ENCODE results near the gene PTPN12. TPM values are rescaled to one million over a fixed set of nuclear protein-coding genes. Genes with fewer than 3 reads are reported as not detected.

The PTPN12 gene
- polyA plus RNA-seq, 2 donors, result 26.8 to 37.5 TPM

- H3K4me3 ChIP-seq (ENCODE audit: low read depth in 1 of 2, low read length in 2 of 2), result no peak overlapping the region
- H3K4me1 ChIP-seq (ENCODE audit: control insufficient read depth in 2 of 2, insufficient read depth in 2 of 2, low read length in 1 of 2), result no peaks in the 10 kb centered on the region
- WGBS, 2 donors, result 90 to 91% methylated on average over 8 of the region's 8 CpGs
- H3K9me3 ChIP-seq (ENCODE audit: control insufficient read depth in 2 of 2, insufficient read depth in 1 of 2, low read depth in 1 of 2, low read length in 1 of 2), result no peaks in the 10 kb centered on the region
- H3K36me3 ChIP-seq (ENCODE audit: control insufficient read depth in 2 of 2, insufficient read depth in 2 of 2, low read length in 1 of 2), result peaks cover 0 to 2% of the 10 kb centered on the region in 2 donors
- no peak overlapping the region for H3K27ac ChIP-seq (ENCODE audit: low read depth in 2 of 2, low read length in 1 of 2)
- no peaks in the 10 kb centered on the region for H3K27me3 ChIP-seq (ENCODE audit: control insufficient read depth in 1 of 2, insufficient read depth in 2 of 2, low read length in 2 of 2)
These were observed 32.6 kb downstream of the PTPN12 start for GRCh38 chr7:77569514-77570232.

- 82 to 86% methylated on average over 3 of the region's 3 CpGs for WGBS, 2 donors
- Histone ChIP-seq H3K4me1 (ENCODE audit: control insufficient read depth in 2 of 2, insufficient read depth in 2 of 2, low read length in 1 of 2) (no peaks in the 10 kb centered on the region), H3K27ac (ENCODE audit: low read depth in 2 of 2, low read length in 1 of 2) (no peak overlapping the region), H3K27me3 (ENCODE audit: control insufficient read depth in 1 of 2, insufficient read depth in 2 of 2, low read length in 2 of 2) (no peaks in the 10 kb centered on the region), H3K36me3 (ENCODE audit: control insufficient read depth in 2 of 2, insufficient read depth in 2 of 2, low read length in 1 of 2) (peaks cover 0 to 2% of the 10 kb centered on the region in 2 donors), H3K9me3 (ENCODE audit: control insufficient read depth in 2 of 2, insufficient read depth in 1 of 2, low read depth in 1 of 2, low read length in 1 of 2) (no peaks in the 10 kb centered on the region), H3K4me3 (ENCODE audit: low read depth in 1 of 2, low read length in 2 of 2) (no peak overlapping the region)
These were observed 33.4 kb downstream of the PTPN12 start for GRCh38 chr7:77570330-77571011.

GRCh38 chr7:77571801-77572200 lies 34.7 kb downstream of the PTPN12 start:
- H3K27ac ChIP-seq (ENCODE audit: low read depth in 2 of 2, low read length in 1 of 2), result no peak overlapping the region
- H3K36me3 ChIP-seq (ENCODE audit: control insufficient read depth in 2 of 2, insufficient read depth in 2 of 2, low read length in 1 of 2), result peaks cover 2% of the 10 kb centered on the region in 2 donors
- H3K9me3 ChIP-seq (ENCODE audit: control insufficient read depth in 2 of 2, insufficient read depth in 1 of 2, low read depth in 1 of 2, low read length in 1 of 2), result no peaks in the 10 kb centered on the region
- H3K27me3 ChIP-seq (ENCODE audit: control insufficient read depth in 1 of 2, insufficient read depth in 2 of 2, low read length in 2 of 2), result no peaks in the 10 kb centered on the region
- H3K4me1 ChIP-seq (ENCODE audit: control insufficient read depth in 2 of 2, insufficient read depth in 2 of 2, low read length in 1 of 2), result peaks cover 0 to 2% of the 10 kb centered on the region in 2 donors
- 93 to 94% methylated on average over 6 of the region's 6 CpGs for WGBS, 2 donors
- no peak overlapping the region for H3K4me3 ChIP-seq (ENCODE audit: low read depth in 1 of 2, low read length in 2 of 2)

GRCh38 chr7:77575187-77575586 lies 38.1 kb downstream of the PTPN12 start:
- Histone ChIP-seq H3K27me3 (ENCODE audit: control insufficient read depth in 1 of 2, insufficient read depth in 2 of 2, low read length in 2 of 2) (no peaks in the 10 kb centered on the region), H3K4me3 (ENCODE audit: low read depth in 1 of 2, low read length in 2 of 2) (no peak overlapping the region), H3K4me1 (ENCODE audit: control insufficient read depth in 2 of 2, insufficient read depth in 2 of 2, low read length in 1 of 2) (peaks cover 0 to 2% of the 10 kb centered on the region in 2 donors), H3K36me3 (ENCODE audit: control insufficient read depth in 2 of 2, insufficient read depth in 2 of 2, low read length in 1 of 2) (peaks cover 2% of the 10 kb centered on the region in 2 donors), H3K9me3 (ENCODE audit: control insufficient read depth in 2 of 2, insufficient read depth in 1 of 2, low read depth in 1 of 2, low read length in 1 of 2) (no peaks in the 10 kb centered on the region), H3K27ac (ENCODE audit: low read depth in 2 of 2, low read length in 1 of 2) (no peak overlapping the region)
- WGBS, 2 donors, result 89% methylated on average over 7 of the region's 7 CpGs

- Histone ChIP-seq H3K36me3 (ENCODE audit: control insufficient read depth in 2 of 2, insufficient read depth in 2 of 2, low read length in 1 of 2) (peaks cover 2% of the 10 kb centered on the region in 2 donors), H3K9me3 (ENCODE audit: control insufficient read depth in 2 of 2, insufficient read depth in 1 of 2, low read depth in 1 of 2, low read length in 1 of 2) (no peaks in the 10 kb centered on the region), H3K4me1 (ENCODE audit: control insufficient read depth in 2 of 2, insufficient read depth in 2 of 2, low read length in 1 of 2) (peaks cover 0 to 2% of the 10 kb centered on the region in 2 donors), H3K4me3 (ENCODE audit: low read depth in 1 of 2, low read length in 2 of 2) (no peak overlapping the region), H3K27ac (ENCODE audit: low read depth in 2 of 2, low read length in 1 of 2) (no peak overlapping the region), H3K27me3 (ENCODE audit: control insufficient read depth in 1 of 2, insufficient read depth in 2 of 2, low read length in 2 of 2) (no peaks in the 10 kb centered on the region)
- 97 to 100% methylated on average over 3 of the region's 3 CpGs for WGBS, 2 donors
These were observed 39.8 kb downstream of the PTPN12 start for GRCh38 chr7:77576856-77577255.

- peaks cover 0 to 2% of the 10 kb centered on the region in 2 donors for H3K36me3 ChIP-seq (ENCODE audit: control insufficient read depth in 2 of 2, insufficient read depth in 2 of 2, low read length in 1 of 2)
- no peak overlapping the region for H3K4me3 ChIP-seq (ENCODE audit: low read depth in 1 of 2, low read length in 2 of 2)
These were observed 42.7 kb downstream of the PTPN12 start for GRCh38 chr7:77579797-77580196.

DNA sequence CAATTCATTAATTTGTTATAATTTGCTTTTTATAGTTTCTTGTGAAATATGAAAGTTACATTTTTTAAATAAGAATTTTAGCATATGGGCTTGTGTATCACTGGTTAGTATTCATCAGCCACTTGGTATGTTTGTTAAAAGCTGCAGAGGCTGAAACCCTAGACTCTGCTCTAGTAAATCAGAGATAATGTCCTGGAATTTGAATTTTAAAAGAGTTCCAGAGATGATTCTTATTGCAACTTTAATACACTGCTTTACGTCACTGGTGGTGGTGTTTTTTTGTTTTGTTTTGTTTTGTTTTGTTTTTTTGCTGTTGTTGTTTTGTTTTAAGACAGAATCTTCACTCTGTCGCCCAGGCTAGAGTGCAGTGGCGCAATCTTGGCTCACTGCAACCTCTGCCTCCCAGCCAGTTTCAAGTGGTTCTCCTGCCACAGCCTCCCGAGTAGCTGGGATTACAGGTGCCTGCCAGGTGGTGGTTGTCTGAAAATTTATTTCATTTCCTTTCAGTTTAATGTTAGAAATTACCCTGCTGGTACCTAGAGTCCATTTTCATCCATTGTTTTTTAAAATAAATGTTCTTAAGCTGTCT lies 43.8 kb downstream of the PTPN12 start:
- H3K4me1 ChIP-seq (ENCODE audit: control insufficient read depth in 2 of 2, insufficient read depth in 2 of 2, low read length in 1 of 2), result peaks cover 0 to 2% of the 10 kb centered on the region in 2 donors
- H3K27me3 ChIP-seq (ENCODE audit: control insufficient read depth in 1 of 2, insufficient read depth in 2 of 2, low read length in 2 of 2), result no peaks in the 10 kb centered on the region
- H3K9me3 ChIP-seq (ENCODE audit: control insufficient read depth in 2 of 2, insufficient read depth in 1 of 2, low read depth in 1 of 2, low read length in 1 of 2), result no peaks in the 10 kb centered on the region
- H3K27ac ChIP-seq (ENCODE audit: low read depth in 2 of 2, low read length in 1 of 2), result no peak overlapping the region
- peaks cover 0 to 2% of the 10 kb centered on the region in 2 donors for H3K36me3 ChIP-seq (ENCODE audit: control insufficient read depth in 2 of 2, insufficient read depth in 2 of 2, low read length in 1 of 2)
- no peak overlapping the region for H3K4me3 ChIP-seq (ENCODE audit: low read depth in 1 of 2, low read length in 2 of 2)
- WGBS, 2 donors, result 86 to 89% methylated on average over 4 of the region's 4 CpGs

More at GRCh38 chr7:77579797-77580196, 42.7 kb downstream of the PTPN12 start:
- peaks cover 0 to 2% of the 10 kb centered on the region in 2 donors for H3K4me1 ChIP-seq (ENCODE audit: control insufficient read depth in 2 of 2, insufficient read depth in 2 of 2, low read length in 1 of 2)
- no peak overlapping the region for H3K27ac ChIP-seq (ENCODE audit: low read depth in 2 of 2, low read length in 1 of 2)
- no peaks in the 10 kb centered on the region for H3K27me3 ChIP-seq (ENCODE audit: control insufficient read depth in 1 of 2, insufficient read depth in 2 of 2, low read length in 2 of 2)
- no peaks in the 10 kb centered on the region for H3K9me3 ChIP-seq (ENCODE audit: control insufficient read depth in 2 of 2, insufficient read depth in 1 of 2, low read depth in 1 of 2, low read length in 1 of 2)

- Histone ChIP-seq H3K27ac (ENCODE audit: low read depth in 2 of 2, low read length in 1 of 2) (no peak overlapping the region), H3K4me1 (ENCODE audit: control insufficient read depth in 2 of 2, insufficient read depth in 2 of 2, low read length in 1 of 2) (no peaks in the 10 kb centered on the region), H3K36me3 (ENCODE audit: control insufficient read depth in 2 of 2, insufficient read depth in 2 of 2, low read length in 1 of 2) (peaks cover 0 to 4% of the 10 kb centered on the region in 2 donors), H3K9me3 (ENCODE audit: control insufficient read depth in 2 of 2, insufficient read depth in 1 of 2, low read depth in 1 of 2, low read length in 1 of 2) (no peaks in the 10 kb centered on the region), H3K27me3 (ENCODE audit: control insufficient read depth in 1 of 2, insufficient read depth in 2 of 2, low read length in 2 of 2) (no peaks in the 10 kb centered on the region), H3K4me3 (ENCODE audit: low read depth in 1 of 2, low read length in 2 of 2) (no peak overlapping the region)
- WGBS, 2 donors, result 84 to 94% methylated on average over 2 of the region's 2 CpGs
These were observed 50.2 kb downstream of the PTPN12 start for GRCh38 chr7:77587272-77587671.

DNA sequence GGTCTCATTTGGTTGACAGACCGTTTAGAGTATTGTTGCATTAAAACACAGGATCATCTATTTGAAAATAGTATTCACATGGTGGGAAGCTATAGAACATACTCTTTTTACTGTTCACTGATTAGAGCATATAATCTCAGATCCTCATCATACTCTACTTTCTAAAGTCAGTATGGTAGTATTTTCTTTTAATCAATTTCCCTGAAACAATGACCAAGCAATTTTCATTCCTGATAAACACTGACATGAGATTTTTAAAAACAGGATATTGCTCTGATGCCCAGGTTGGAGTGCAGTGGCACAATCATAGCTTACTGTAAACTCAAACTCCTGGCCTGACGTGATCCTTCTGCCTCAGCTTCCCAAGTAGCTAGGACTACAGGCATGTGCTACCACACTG lies 63.9 kb downstream of the PTPN12 start:
- Histone ChIP-seq H3K4me1 (ENCODE audit: control insufficient read depth in 2 of 2, insufficient read depth in 2 of 2, low read length in 1 of 2) (no peaks in the 10 kb centered on the region), H3K9me3 (ENCODE audit: control insufficient read depth in 2 of 2, insufficient read depth in 1 of 2, low read depth in 1 of 2, low read length in 1 of 2) (no peaks in the 10 kb centered on the region), H3K27ac (ENCODE audit: low read depth in 2 of 2, low read length in 1 of 2) (no peak overlapping the region), H3K4me3 (ENCODE audit: low read depth in 1 of 2, low read length in 2 of 2) (no peak overlapping the region), H3K27me3 (ENCODE audit: control insufficient read depth in 1 of 2, insufficient read depth in 2 of 2, low read length in 2 of 2) (no peaks in the 10 kb centered on the region), H3K36me3 (ENCODE audit: control insufficient read depth in 2 of 2, insufficient read depth in 2 of 2, low read length in 1 of 2) (no peaks in the 10 kb centered on the region)
- WGBS, 2 donors, result 83 to 88% methylated on average over 2 of the region's 2 CpGs

Data from esophagus (tissue), 2 donors.